ENCODE data around the gene CMSS1. TPM values are rescaled to one million over a fixed set of nuclear protein-coding genes. Genes with fewer than 3 reads are reported as not detected.

Gene CMSS1
- total RNA-seq, 4 donors from 2014 or later, result 11.2 to 16.3 (median 14.1) TPM

GRCh38 chr3:99947356-99947755 is 129.7 kb downstream of the CMSS1 start:
- Histone ChIP-seq H3K4me3 (no peak overlapping the region), H3K36me3 (no peaks in the 10 kb centered on the region), H3K9me3 (no peaks in the 10 kb centered on the region), H3K27me3 (no peaks in the 10 kb centered on the region), H3K4me1 (peaks cover 37 to 64% (median 53%) of the 10 kb centered on the region in 4 donors), H3K27ac (replicated peaks in 1 of 4) (no peak overlapping the region)
- TF ChIP-seq EP300 (IDR thresholded peaks at IDR 0.05) (no peak), CTCF (IDR thresholded peaks at IDR 0.05) (no peak), POLR2AphosphoS5 (IDR thresholded peaks at IDR 0.05) (no peak), POLR2A (IDR thresholded peaks at IDR 0.05; ENCODE audit: low read depth) (no peak)
- WGBS, result 41% methylated on average over 3 of the region's 3 CpGs
- no peak for DNase-seq (ENCODE audit: extremely low spot score)
- intact Hi-C loops (cut with DNase I), result no loop called here

GRCh38 chr3:99948467-99949089 is 130.9 kb downstream of the CMSS1 start:
- Histone ChIP-seq H3K4me1 (peaks cover 41 to 64% (median 51%) of the 10 kb centered on the region in 4 donors), H3K4me3 (no peak overlapping the region), H3K27ac (replicated peaks in 1 of 4) (peak overlapping the region in 3 of 4 donors; percentile 5 to 23 (median 21)), H3K27me3 (no peaks in the 10 kb centered on the region), H3K9me3 (no peaks in the 10 kb centered on the region), H3K36me3 (no peaks in the 10 kb centered on the region)
- intact Hi-C loops (cut with DNase I), result no loop called here
- no peak for TF ChIP-seq POLR2AphosphoS5 (IDR thresholded peaks at IDR 0.05)
- TF ChIP-seq CTCF (IDR thresholded peaks at IDR 0.05), result no peak
- no peak for TF ChIP-seq POLR2A (IDR thresholded peaks at IDR 0.05; ENCODE audit: low read depth)
- TF ChIP-seq EP300 (IDR thresholded peaks at IDR 0.05), result no peak
- DNase-seq (ENCODE audit: extremely low spot score), result no peak
- WGBS, result 97% methylated on average over 1 of the region's 1 CpG

- intact Hi-C loops (cut with DNase I), result no loop called here
- H3K27me3 ChIP-seq, result no peaks in the 10 kb centered on the region
- no peaks in the 10 kb centered on the region for H3K36me3 ChIP-seq
- peak overlapping the region in 1 of 4 donors; percentile 25 for H3K27ac ChIP-seq (replicated peaks in 1 of 4)
- H3K4me1 ChIP-seq, result peaks cover 26 to 58% (median 43%) of the 10 kb centered on the region in 4 donors
- WGBS, result 90% methylated on average over 5 of the region's 5 CpGs
- no peaks in the 10 kb centered on the region for H3K9me3 ChIP-seq
- no peak for DNase-seq (ENCODE audit: extremely low spot score)
- TF ChIP-seq POLR2A (IDR thresholded peaks at IDR 0.05; ENCODE audit: low read depth) (no peak), CTCF (IDR thresholded peaks at IDR 0.05) (no peak), EP300 (IDR thresholded peaks at IDR 0.05) (no peak), POLR2AphosphoS5 (IDR thresholded peaks at IDR 0.05) (no peak)
- no peak overlapping the region for H3K4me3 ChIP-seq
Measured at GRCh38 chr3:99949956-99950670, 132.5 kb downstream of the CMSS1 start.

GRCh38 chr3:99950921-99951320 is 133.3 kb downstream of the CMSS1 start:
- H3K36me3 ChIP-seq, result no peaks in the 10 kb centered on the region
- peak overlapping the region in 1 of 4 donors; percentile 25 for H3K27ac ChIP-seq (replicated peaks in 1 of 4)
- intact Hi-C loops (cut with DNase I), result no loop called here
- H3K9me3 ChIP-seq, result no peaks in the 10 kb centered on the region
- WGBS, result 50% methylated on average over 1 of the region's 1 CpG
- no peaks in the 10 kb centered on the region for H3K27me3 ChIP-seq
- DNase-seq (ENCODE audit: extremely low spot score), result no peak
- TF ChIP-seq CTCF (IDR thresholded peaks at IDR 0.05) (no peak), POLR2AphosphoS5 (IDR thresholded peaks at IDR 0.05) (no peak), EP300 (IDR thresholded peaks at IDR 0.05) (no peak), POLR2A (IDR thresholded peaks at IDR 0.05; ENCODE audit: low read depth) (no peak)
- no peak overlapping the region for H3K4me3 ChIP-seq
- peaks cover 18 to 54% (median 37%) of the 10 kb centered on the region in 4 donors for H3K4me1 ChIP-seq

Measured in esophagus muscularis mucosa (tissue), 4 donors.